ENCODE measurements around the gene INPP5A.

INPP5A gene

GRCh38 chr10:132658546-132659205 lies 121.1 kb downstream of the INPP5A start:
- no peak for ATAC-seq
- TF ChIP-seq, protein P1, sequence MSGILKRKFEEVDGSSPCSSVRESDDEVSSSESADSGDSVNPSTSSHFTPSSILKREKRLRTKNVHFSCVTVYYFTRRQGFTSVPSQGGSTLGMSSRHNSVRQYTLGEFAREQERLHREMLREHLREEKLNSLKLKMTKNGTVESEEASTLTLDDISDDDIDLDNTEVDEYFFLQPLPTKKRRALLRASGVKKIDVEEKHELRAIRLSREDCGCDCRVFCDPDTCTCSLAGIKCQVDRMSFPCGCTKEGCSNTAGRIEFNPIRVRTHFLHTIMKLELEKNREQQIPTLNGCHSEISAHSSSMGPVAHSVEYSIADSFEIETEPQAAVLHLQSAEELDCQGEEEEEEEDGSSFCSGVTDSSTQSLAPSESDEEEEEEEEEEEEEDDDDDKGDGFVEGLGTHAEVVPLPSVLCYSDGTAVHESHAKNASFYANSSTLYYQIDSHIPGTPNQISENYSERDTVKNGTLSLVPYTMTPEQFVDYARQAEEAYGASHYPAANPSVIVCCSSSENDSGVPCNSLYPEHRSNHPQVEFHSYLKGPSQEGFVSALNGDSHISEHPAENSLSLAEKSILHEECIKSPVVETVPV (CRISPR knock-in tag; IDR thresholded peaks at IDR 0.05): no peak
- no peak for TF ChIP-seq ZC3H10 (CRISPR knock-in tag; IDR thresholded peaks at IDR 0.05)
- TF ChIP-seq PATZ1 (CRISPR knock-in tag; IDR thresholded peaks at IDR 0.05; ENCODE audit: borderline replicate concordance): no peak
- TF ChIP-seq CREB5 (CRISPR knock-in tag; IDR thresholded peaks at IDR 0.05; ENCODE audit: low read depth): no peak
- no peak for TF ChIP-seq BACH2 (CRISPR knock-in tag; IDR thresholded peaks at IDR 0.05; ENCODE audit: borderline replicate concordance)
- no peak for TF ChIP-seq ARNTL (CRISPR knock-in tag; IDR thresholded peaks at IDR 0.05; ENCODE audit: borderline replicate concordance, low read depth)
- no peak for TF ChIP-seq SNAI2 (CRISPR knock-in tag; IDR thresholded peaks at IDR 0.05)
- TF ChIP-seq GLIS3 (CRISPR knock-in tag; IDR thresholded peaks at IDR 0.05): no peak
- TF ChIP-seq ZNF565 (CRISPR knock-in tag; conservative IDR thresholded peaks at IDR 0.05; ENCODE audit: low read depth): no peak
- TF ChIP-seq ESRRG (CRISPR knock-in tag; IDR thresholded peaks at IDR 0.05): no peak
- TF ChIP-seq OSR1 (CRISPR knock-in tag; IDR thresholded peaks at IDR 0.05): no peak
- no peak for TF ChIP-seq ZFP30 (CRISPR knock-in tag; IDR thresholded peaks at IDR 0.05)
- TF ChIP-seq TOX (CRISPR knock-in tag; IDR thresholded peaks at IDR 0.05; ENCODE audit: borderline replicate concordance): no peak
- no peak for TF ChIP-seq TSHZ2 (CRISPR knock-in tag; IDR thresholded peaks at IDR 0.05)
- TF ChIP-seq ZNF8 (CRISPR knock-in tag; IDR thresholded peaks at IDR 0.05): no peak
- TF ChIP-seq RARB (CRISPR knock-in tag; IDR thresholded peaks at IDR 0.05): no peak
- TF ChIP-seq ZFP3 (CRISPR knock-in tag; IDR thresholded peaks at IDR 0.05): no peak
- TF ChIP-seq POU6F1 (CRISPR knock-in tag; IDR thresholded peaks at IDR 0.05; ENCODE audit: borderline replicate concordance, low read depth): no peak

GRCh38 chr10:132659206-132660091 lies 121.9 kb downstream of the INPP5A start:
- ATAC-seq: no peak
- TF ChIP-seq ARNTL (CRISPR knock-in tag; IDR thresholded peaks at IDR 0.05; ENCODE audit: borderline replicate concordance, low read depth): no peak
- TF ChIP-seq OSR1 (CRISPR knock-in tag; IDR thresholded peaks at IDR 0.05): no peak
- no peak for TF ChIP-seq ZC3H10 (CRISPR knock-in tag; IDR thresholded peaks at IDR 0.05)
- no peak for TF ChIP-seq ZFP30 (CRISPR knock-in tag; IDR thresholded peaks at IDR 0.05)
- TF ChIP-seq CSDC2 (CRISPR knock-in tag; IDR thresholded peaks at IDR 0.05): no peak
- TF ChIP-seq ZNF70 (CRISPR knock-in tag; IDR thresholded peaks at IDR 0.05): no peak
- TF ChIP-seq POU6F1 (CRISPR knock-in tag; IDR thresholded peaks at IDR 0.05; ENCODE audit: borderline replicate concordance, low read depth): no peak

Data from SK-N-SH treated with all-trans-retinoic acid at 6 μM for 48 hours (cell line).